ENCODE results near the gene CLDN18. TPM values are rescaled to one million over a fixed set of nuclear protein-coding genes. Genes with fewer than 3 reads are reported as not detected.

Gene CLDN18
- total and polyA plus RNA-seq, 2 donors from 2014 or later: not detected

DNA sequence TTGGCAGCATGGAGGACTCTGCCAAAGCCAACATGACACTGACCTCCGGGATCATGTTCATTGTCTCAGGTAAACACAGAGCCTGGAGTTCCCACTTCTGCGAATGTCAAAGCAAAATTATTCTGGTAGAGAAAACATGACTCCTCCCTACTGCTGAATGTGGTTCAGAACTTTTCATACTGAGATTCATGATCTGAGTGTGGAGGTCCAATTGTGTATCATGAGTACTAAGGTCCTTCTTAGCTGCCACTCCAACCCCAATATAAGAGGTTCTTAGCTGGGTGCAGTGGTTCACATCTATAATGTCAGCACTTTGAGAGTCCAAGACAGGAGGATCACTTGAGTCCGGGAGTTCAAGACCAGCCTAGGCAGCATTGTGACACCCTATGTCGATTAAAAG, 13.8 kb downstream of the CLDN18 start:
- H3K9me3 ChIP-seq (ENCODE audit: control insufficient read depth in 2 of 3, insufficient read depth in 1 of 3, low read length in 3 of 3): no peaks in the 10 kb centered on the region
- H3K27me3 ChIP-seq (ENCODE audit: control insufficient read depth, insufficient read depth, low read length): no peaks in the 10 kb centered on the region
- intact Hi-C loops (cut with DNase I): no loop called here
- peaks cover 0 to 5% (median 0%) of the 10 kb centered on the region in 3 donors for H3K36me3 ChIP-seq (ENCODE audit: control insufficient read depth in 2 of 3, insufficient read depth in 3 of 3, low read length in 3 of 3)
- TF ChIP-seq, protein P1, sequence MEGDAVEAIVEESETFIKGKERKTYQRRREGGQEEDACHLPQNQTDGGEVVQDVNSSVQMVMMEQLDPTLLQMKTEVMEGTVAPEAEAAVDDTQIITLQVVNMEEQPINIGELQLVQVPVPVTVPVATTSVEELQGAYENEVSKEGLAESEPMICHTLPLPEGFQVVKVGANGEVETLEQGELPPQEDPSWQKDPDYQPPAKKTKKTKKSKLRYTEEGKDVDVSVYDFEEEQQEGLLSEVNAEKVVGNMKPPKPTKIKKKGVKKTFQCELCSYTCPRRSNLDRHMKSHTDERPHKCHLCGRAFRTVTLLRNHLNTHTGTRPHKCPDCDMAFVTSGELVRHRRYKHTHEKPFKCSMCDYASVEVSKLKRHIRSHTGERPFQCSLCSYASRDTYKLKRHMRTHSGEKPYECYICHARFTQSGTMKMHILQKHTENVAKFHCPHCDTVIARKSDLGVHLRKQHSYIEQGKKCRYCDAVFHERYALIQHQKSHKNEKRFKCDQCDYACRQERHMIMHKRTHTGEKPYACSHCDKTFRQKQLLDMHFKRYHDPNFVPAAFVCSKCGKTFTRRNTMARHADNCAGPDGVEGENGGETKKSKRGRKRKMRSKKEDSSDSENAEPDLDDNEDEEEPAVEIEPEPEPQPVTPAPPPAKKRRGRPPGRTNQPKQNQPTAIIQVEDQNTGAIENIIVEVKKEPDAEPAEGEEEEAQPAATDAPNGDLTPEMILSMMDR (IDR thresholded peaks at IDR 0.05; ENCODE audit: borderline replicate concordance, extremely low read depth, insufficient read depth): no peak
- H3K4me3 ChIP-seq (ENCODE audit: low read length in 3 of 3): no peak overlapping the region
- H3K4me1 ChIP-seq (ENCODE audit: control insufficient read depth in 2 of 3, insufficient read depth in 2 of 3, low read depth in 1 of 3, low read length in 3 of 3): no peaks in the 10 kb centered on the region
- DNase-seq (no peak), FAIRE-seq (no peak)
- H3K27ac ChIP-seq (ENCODE audit: low read depth in 2 of 2, low read length in 2 of 2): no peak overlapping the region
- no peak overlapping the region for H3K9ac ChIP-seq (ENCODE audit: low read length in 3 of 3)

DNA sequence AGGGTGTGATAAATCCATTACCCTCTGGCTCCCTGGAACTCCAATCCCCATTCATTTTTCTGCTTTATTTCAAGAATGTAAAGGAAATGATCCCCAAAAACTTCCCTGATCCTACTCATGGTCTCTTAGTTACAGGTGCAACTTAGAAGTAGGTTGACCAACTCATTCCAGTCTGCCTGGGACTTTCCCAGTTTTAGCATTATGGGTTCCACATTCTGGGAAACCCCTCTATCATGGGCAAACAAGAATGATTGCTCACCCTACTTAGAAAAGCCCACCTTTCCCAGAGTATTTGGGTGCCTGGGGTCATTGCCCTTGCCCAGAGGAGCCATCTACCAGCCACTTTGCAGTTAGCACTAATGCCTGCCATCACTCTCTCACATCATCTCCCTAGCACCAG, 15.6 kb downstream of the CLDN18 start:
- Histone ChIP-seq H3K4me3 (ENCODE audit: low read length in 3 of 3) (no peak overlapping the region), H3K9ac (ENCODE audit: low read length in 3 of 3) (no peak overlapping the region), H3K9me3 (ENCODE audit: control insufficient read depth in 2 of 3, insufficient read depth in 1 of 3, low read length in 3 of 3) (no peaks in the 10 kb centered on the region), H3K27ac (ENCODE audit: low read depth in 2 of 2, low read length in 2 of 2) (no peak overlapping the region), H3K36me3 (ENCODE audit: control insufficient read depth in 2 of 3, insufficient read depth in 3 of 3, low read length in 3 of 3) (peaks cover 0 to 5% (median 0%) of the 10 kb centered on the region in 3 donors), H3K27me3 (ENCODE audit: control insufficient read depth, insufficient read depth, low read length) (no peaks in the 10 kb centered on the region), H3K4me1 (ENCODE audit: control insufficient read depth in 2 of 3, insufficient read depth in 2 of 3, low read depth in 1 of 3, low read length in 3 of 3) (no peaks in the 10 kb centered on the region)
- FAIRE-seq (no peak), DNase-seq (no peak)
- intact Hi-C loops (cut with DNase I): no loop called here
- TF ChIP-seq, protein P1 (IDR thresholded peaks at IDR 0.05; ENCODE audit: borderline replicate concordance, extremely low read depth, insufficient read depth): no peak

DNA sequence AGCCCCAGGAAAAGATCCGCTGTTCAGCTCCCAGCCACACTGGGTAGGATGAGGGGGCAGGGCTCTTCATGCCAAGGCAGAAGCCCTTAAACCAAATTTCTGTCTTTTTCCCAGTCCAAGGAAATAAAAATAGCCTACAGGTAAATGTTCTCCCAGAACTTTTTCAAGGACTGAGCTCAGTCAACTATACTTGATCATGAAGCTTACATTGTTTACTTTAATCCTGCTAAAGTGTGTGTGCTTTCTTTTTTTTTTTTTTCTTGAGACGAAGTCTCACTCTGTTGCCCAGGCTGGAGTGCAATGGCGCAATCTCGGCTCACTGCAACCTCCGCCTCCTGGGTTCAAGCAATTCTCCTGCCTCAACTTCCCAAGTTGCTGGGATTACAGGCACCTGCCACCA, 17.9 kb downstream of the CLDN18 start:
- Histone ChIP-seq H3K9ac (ENCODE audit: low read length in 3 of 3) (no peak overlapping the region), H3K27me3 (ENCODE audit: control insufficient read depth, insufficient read depth, low read length) (no peaks in the 10 kb centered on the region), H3K4me1 (ENCODE audit: control insufficient read depth in 2 of 3, insufficient read depth in 2 of 3, low read depth in 1 of 3, low read length in 3 of 3) (no peaks in the 10 kb centered on the region), H3K9me3 (ENCODE audit: control insufficient read depth in 2 of 3, insufficient read depth in 1 of 3, low read length in 3 of 3) (no peaks in the 10 kb centered on the region), H3K4me3 (ENCODE audit: low read length in 3 of 3) (no peak overlapping the region), H3K27ac (ENCODE audit: low read depth in 2 of 2, low read length in 2 of 2) (no peak overlapping the region), H3K36me3 (ENCODE audit: control insufficient read depth in 2 of 3, insufficient read depth in 3 of 3, low read length in 3 of 3) (peaks cover 0 to 5% (median 0%) of the 10 kb centered on the region in 3 donors)
- DNase-seq (no peak), FAIRE-seq (no peak)
- intact Hi-C loops (cut with DNase I): no loop called here
- TF ChIP-seq, protein P1 (IDR thresholded peaks at IDR 0.05; ENCODE audit: borderline replicate concordance, extremely low read depth, insufficient read depth): no peak

- Histone ChIP-seq H3K27me3 (ENCODE audit: control insufficient read depth, insufficient read depth, low read length) (no peaks in the 10 kb centered on the region), H3K9me3 (ENCODE audit: control insufficient read depth in 2 of 3, insufficient read depth in 1 of 3, low read length in 3 of 3) (no peaks in the 10 kb centered on the region), H3K27ac (ENCODE audit: low read depth in 2 of 2, low read length in 2 of 2) (no peak overlapping the region), H3K4me1 (ENCODE audit: control insufficient read depth in 2 of 3, insufficient read depth in 2 of 3, low read depth in 1 of 3, low read length in 3 of 3) (no peaks in the 10 kb centered on the region), H3K9ac (ENCODE audit: low read length in 3 of 3) (no peak overlapping the region), H3K4me3 (ENCODE audit: low read length in 3 of 3) (no peak overlapping the region), H3K36me3 (ENCODE audit: control insufficient read depth in 2 of 3, insufficient read depth in 3 of 3, low read length in 3 of 3) (no peaks in the 10 kb centered on the region)
- intact Hi-C loops (cut with DNase I): no loop called here
- FAIRE-seq (no peak), DNase-seq (no peak)
- TF ChIP-seq, protein P1 (IDR thresholded peaks at IDR 0.05; ENCODE audit: borderline replicate concordance, extremely low read depth, insufficient read depth): no peak
Measured at GRCh38 chr3:138030734-138031280, 20.8 kb downstream of the CLDN18 start.

Measured in kidney (tissue), 14 donors.